OCI-LY1 (cell line): ENCODE measurements around the gene PRLR.

ENCODE experiments used
- CTCF ChIP-seq: fragments of 200-600 bp; sonication (generic), shearing (Covaris generic); IDR thresholded peaks from 2 replicates; pipeline ENCODE4 v1.5.1; 2017; ENCODE audit warnings: mild to moderate bottlenecking, antibody characterized with exemption, low read length, moderate library complexity, mixed read lengths
- EZH2 ChIP-seq: fragments of 200-600 bp; sonication (generic), shearing (Covaris generic); IDR thresholded peaks from 2 replicates; pipeline ENCODE4 v1.8.0; 2017; ENCODE audit warnings: borderline replicate concordance, mixed run types, mild to moderate bottlenecking, antibody characterized with exemption, low read length, moderate library complexity, mixed read lengths

- TF ChIP-seq CTCF, result no peak
- no peak for TF ChIP-seq EZH2
These were observed 177.4 kb downstream of the PRLR start for GRCh38 chr5:35052838-35053237.
